ENCODE data around the gene SLC25A27.
"Not testable (repeated sequence)": the region's sequence is repeated elsewhere in the genome, so short reads cannot be mapped to it uniquely, and the experiment has no call there.

SLC25A27 gene, protein sequence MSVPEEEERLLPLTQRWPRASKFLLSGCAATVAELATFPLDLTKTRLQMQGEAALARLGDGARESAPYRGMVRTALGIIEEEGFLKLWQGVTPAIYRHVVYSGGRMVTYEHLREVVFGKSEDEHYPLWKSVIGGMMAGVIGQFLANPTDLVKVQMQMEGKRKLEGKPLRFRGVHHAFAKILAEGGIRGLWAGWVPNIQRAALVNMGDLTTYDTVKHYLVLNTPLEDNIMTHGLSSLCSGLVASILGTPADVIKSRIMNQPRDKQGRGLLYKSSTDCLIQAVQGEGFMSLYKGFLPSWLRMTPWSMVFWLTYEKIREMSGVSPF

GRCh38 chr6:46652603-46653438, at the start of gene SLC25A27, which contains the start of gene CYP39A1:
SLC25A27 (plus strand) TSS chr6:46652975; CDS start chr6:46653193, 218 bp downstream.
CYP39A1 (minus strand) TSS chr6:46652818; CDS start chr6:46652582, 236 bp downstream.
- DNase-seq = peak; percentile 78

DNA sequence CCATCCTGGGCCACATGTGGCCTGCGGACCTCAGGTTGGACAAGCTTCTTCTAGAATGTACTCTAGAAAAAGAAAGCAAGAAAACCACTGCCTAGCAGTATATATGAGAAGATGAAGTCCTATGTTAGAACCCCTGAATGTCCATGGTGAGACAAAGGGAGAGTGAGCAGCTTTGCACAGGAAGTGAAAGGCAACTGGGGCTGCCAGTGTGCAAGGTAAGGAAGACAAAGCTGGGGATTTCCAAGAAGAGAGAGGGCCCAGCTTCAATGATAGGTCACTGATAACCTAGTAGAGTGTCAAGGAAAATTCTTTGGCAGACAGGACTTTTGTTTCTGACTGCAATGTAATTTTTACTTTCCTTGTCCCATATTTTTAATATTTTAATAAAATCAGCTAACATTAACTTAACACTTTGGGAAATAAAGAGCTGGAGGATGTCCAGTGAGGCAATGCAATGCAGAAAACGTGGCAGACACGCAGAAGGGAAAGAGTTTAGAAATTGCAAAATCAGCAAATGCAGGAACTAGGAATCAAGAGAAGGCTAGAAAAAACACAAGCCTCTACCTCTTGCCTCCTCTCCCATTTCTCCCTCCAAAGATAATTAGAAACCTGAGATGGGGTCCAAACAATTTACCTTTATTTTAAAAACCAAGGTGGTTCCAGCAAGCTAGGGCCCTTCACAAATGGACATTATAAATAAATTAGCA, 47.5 kb upstream of the SLC25A27 start:
- DNase-seq = no peak

DNA sequence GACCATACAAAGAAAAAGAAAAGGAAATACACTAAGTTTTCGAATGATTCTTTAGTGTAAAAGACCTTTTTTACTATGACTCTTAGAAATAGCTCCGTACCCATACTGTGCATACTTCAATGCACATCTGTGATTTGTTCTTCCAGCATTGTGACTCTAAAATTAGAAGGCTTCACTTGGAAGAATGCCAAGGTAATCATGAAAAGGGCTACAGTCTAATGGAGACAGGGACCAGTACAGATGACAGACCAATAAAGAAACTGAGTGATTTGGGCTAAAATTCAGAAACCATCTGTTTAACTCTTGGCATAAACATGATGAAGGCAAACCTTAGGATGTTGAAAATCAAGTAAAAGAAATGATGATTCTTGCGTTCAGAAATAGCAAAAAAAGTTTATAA, 46.4 kb upstream of the SLC25A27 start:
- DNase-seq = no peak

DNA sequence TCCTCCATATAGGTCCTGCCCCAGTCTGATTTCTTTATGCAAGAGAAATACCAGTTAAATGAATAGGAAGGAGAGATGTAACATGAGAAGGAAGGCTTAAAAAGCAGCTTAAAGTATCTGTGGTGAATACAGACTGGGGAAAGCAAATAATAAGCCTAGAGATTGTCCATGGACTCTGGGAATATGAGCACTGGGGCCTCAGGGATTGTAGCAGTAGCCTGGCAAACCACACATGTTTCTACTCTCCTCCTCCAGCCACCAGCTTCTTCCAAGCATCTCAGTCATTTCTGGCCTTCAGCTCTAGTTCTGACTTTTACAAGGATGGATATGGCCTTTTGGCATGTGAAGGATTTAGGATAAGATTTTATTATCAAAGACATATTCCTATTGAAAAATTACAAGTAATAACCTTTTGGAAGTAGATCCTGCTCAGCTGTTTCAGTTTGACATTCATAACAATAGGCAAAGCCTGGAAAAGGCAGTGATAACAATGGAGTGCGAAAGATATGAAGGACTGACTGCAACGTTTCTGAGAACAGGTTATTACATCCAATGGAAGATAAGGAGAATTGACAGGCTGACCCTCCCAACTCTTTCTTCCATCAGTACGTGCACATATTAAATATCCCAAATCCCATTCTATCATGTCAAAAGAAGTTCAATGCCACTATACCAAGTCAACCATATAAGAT, 41.8 kb upstream of the SLC25A27 start:
- no peak for DNase-seq

DNA sequence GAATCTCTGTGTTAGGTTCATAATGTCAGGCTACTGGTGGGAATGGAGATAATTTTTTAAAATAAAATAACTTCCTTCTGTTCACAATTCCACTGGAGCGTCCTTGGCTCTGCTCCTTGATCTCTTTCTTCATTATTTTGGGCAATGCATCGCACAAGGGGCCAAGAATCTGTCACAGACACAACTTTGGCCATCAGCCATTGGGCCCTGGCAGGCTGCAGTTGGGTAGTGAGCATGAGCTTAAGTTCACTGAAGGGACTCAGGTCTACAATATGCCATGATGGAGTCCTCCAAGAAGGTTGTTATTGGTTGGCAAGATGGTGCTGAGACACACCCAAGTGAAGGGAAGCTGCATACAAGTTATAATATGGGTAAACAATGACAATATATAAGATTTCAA, 40.1 kb upstream of the SLC25A27 start:
- DNase-seq = no peak

- DNase-seq = no peak
These were observed 34.0 kb upstream of the SLC25A27 start for GRCh38 chr6:46618726-46619125.

DNA sequence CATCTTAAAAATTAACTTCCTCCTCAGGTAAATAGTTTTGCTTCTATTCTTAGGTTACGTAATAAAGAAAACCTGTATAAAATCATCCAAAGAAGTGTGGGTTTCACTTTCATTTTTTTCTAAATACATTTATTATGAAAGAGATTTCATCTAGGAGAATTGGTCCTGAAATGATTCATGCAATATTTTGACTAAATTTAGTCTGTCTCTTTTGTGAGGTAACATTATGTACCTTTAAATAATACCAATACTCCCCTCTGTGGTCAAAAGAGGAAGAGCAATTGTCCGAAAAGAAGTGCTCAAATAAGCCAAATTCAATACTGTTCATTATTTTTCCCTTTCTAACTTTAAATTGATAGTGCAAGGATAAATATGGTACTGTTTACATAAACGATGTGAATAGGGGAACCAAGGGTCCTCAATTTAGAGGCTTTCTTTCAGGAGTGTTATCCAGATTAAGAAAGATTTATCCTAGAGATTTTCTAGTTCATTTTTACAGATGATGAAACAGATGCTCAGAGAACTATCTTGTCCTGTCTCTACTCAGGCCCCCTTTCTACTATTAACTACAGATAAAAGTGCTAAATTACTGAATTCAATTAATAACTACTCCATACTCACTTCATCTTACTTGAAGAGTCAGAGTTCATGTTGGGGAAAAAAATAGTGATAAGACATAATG, 26.4 kb upstream of the SLC25A27 start:
- DNase-seq = no peak

- DNase-seq = no peak
These were observed 25.8 kb upstream of the SLC25A27 start for GRCh38 chr6:46626976-46627375.

- no peak for DNase-seq
These were observed 24.3 kb upstream of the SLC25A27 start for GRCh38 chr6:46628498-46628897.

- no peak for DNase-seq
These were observed 23.8 kb upstream of the SLC25A27 start for GRCh38 chr6:46628976-46629375.

DNA sequence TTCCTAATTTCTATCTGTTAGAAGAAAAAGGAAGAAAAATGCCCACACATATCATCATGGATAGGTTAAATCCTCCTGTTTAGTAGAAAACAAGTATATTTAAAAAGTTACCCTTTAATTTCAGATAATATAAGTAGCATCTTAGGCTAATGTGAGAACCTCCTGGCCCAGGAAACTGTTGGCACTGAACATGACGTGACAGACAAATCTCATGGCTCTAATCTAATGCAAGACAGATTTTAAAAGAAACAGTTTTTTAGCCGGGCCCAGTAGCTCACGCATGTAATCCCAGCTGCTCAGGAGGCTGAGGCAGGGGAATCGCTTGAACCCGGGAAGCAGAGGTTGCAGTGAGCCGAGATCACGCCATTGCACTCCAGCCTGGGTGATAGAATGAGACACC, 23.1 kb upstream of the SLC25A27 start:
- DNase-seq = no peak

DNA sequence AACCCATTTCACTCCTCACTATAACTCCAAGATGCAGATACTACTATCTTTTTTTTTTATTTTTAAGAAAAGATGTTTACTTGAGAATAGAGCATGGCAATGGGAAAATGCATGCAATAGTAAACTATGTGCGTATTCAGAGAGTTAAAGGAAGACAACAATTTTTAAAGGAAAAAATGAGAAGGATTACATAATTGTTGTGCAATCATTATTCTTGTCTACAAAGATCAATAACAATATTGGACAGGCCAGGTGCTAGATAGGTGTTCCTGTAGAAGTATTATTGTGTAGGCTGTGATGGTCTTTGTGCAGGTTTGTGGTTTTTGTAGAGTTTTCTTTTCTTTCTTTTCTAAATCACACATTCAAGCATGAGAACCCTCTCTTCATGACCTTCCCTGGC, 20.7 kb upstream of the SLC25A27 start:
- no peak for DNase-seq

- DNase-seq = no peak
These were observed 17.3 kb upstream of the SLC25A27 start for GRCh38 chr6:46635462-46635861.

GRCh38 chr6:46637145-46637544, 15.6 kb upstream of the SLC25A27 start:
- DNase-seq = no peak

GRCh38 chr6:46637933-46638332, 14.8 kb upstream of the SLC25A27 start:
- no peak for DNase-seq

DNA sequence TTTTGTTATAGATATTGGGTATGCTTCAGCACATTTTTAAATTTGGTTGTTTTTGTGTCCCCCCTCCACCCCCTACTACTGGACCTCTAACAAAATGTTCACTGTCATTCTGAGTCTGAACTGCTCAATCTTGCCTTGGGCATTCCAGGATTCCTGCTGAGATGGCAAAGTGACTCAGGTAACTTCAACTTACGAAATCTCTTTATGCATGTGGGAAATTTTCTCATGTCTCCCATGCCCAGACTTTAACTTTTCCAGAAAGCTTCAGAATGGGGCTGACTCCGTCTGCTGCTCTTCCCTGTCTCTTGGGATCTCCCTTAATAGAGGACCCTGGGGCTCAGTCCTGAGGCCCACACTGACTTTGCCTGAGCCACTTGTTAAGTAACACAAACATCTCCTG, 14.1 kb upstream of the SLC25A27 start:
- DNase-seq = no peak

GRCh38 chr6:46642928-46643751, 9.6 kb upstream of the SLC25A27 start:
- no peak for DNase-seq

DNA sequence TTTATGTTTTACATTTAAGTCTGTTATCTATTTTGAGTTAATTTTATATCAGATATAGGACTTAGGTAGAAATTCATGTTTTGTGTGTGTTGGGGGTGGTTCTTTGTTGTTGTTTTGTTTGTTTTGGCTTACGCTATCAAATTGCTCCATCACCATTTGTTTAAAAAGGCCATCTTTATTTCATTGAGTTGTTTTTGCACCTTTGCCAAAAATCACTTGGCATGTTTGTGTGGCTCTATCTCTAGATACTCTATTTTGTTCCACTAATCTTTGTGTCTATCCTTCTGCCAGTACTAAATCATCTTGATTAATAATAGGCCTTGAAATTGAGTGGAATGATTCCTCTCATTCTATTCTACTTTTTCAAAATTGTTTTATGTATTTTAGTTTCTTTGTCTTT, 7.5 kb upstream of the SLC25A27 start:
- DNase-seq = no peak

DNA sequence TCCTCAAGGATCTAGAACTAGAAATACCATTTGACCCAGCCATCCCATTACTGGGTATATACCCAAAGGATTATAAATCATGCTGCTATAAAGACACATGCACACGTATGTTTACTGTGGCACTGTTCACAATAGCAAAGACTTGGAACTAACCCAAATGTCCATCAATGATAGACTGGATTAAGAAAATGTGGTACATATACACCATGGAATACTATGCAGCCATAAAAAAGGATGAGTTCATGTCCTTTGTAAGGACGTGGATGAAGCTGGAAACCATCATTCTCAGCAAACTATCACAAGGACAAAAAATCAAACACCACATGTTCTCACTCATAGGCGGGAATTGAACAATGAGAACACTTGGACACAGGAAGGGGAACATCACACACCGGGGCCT, 4.7 kb upstream of the SLC25A27 start:
- not testable (repeated sequence) for DNase-seq

- DNase-seq = no peak
These were observed 3.8 kb upstream of the SLC25A27 start for GRCh38 chr6:46648869-46649492.

DNA sequence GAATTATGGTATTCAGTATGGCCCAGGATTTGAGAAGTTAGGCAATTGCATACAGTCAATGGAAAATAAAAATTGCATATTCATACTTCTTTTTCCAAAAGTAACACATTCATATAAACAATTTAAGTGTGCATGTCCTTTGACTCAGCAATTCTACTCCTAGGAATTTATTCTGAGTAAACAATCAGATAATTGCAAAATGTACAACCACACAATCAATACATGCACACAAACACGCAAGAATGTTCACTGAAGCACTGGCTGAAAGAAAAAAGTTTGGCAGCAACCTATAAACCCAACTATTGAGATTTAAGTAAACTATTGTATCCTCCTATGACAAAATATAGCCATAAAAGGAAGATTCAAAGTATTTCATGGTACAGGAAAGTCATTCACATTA, 1.8 kb upstream of the SLC25A27 start:
- no peak for DNase-seq
